ENCODE measurements around the gene DUOX2.
"Not testable (repeated sequence)": the region's sequence is repeated elsewhere in the genome, so short reads cannot be mapped to it uniquely, and the experiment has no call there.

DUOX2 gene

DNA sequence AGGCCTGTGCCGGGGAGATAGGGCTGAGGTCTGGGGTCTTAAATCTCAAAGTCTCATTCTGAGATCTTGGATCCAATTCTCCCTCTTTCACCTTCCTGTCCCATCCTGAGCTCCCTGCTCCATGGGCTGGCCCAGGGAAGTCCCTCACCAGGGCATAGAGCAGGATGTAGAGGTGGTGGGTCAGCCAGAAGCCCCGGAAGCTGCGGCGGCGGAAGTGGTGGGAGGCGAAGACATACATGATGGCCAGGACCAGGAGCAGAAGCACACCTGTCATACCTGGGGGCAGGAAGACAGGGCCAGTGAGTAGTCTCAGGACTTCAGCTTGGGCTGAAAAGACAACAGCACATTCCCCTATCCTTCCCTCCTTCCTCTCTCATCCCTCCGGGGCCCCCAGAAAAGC lies 16.5 kb downstream of the DUOX2 start:
- no peak for DNase-seq

DNA sequence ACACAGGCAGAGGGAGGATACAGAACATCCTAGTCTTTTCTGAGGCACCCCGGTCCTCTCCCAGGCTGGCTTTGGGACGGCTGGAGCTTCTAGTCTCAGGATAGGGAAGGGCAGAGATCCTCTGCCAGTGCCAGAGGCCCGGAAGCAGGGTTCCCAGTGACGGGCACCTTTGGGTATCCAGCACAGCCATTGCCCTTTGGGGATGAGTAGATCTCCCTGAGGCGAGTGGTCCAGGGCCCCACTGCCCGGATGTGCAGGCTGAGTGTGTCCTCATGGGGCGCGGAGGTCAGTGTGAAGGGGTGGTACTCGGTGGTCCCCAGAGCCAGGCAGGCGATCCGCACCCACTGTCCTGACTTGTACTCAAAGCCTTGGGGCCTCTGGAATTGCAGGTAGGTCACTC lies 18.3 kb downstream of the DUOX2 start:
- DNase-seq, result no peak

DNA sequence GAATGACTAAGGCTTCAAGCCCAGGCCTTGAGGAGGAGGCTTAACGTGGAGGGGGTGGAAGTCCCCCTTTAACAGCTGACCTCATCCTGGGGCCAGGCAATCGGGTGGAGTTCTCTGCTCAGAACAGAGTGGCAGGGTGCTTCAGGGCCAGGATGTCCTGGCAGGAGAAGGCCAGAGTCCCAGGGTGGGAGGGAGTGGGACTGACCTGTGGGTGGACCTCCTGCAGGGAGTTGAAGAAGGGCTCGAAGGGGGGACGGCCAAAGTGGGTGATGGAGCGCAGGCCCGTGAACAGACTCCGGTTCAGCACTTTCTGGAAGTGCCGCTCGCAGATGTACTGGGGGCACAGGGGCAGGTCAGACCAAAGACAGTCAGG lies 19.6 kb downstream of the DUOX2 start:
- no peak for DNase-seq

DNA sequence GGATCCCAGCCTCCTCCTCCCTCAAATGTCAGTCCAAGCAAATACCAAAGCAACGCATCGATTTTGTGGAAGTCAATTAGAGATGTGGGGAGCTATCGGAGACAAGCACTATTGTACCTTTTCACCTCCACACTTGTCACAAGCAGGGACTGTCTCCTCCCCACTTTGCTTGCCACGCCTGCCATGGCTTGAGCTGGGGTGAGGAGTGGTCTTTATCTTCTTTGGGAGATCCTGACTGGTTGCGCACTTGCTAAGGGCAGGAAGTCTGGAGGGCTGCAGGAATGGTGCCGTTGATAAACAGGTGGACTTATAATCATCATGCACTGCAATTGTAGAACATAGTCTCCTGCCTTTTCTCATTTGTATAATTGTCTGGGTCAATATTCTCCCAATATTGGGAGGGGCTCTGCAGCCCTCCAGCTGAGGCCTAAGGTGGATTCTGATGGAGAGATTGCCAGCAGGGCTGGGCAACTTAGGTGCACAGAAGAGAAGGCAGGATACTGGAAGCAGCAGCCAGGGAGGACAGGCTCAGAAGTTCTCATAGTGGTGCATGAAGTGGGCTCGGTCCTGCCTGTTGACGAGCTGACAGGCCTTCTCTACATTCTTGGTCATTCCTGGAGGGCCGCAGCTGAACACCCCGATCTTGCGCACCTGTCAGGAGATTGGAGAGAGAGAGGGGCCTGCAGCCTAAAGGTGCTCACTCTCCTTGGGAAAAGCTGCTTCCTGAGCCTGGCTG lies 20.2 kb downstream of the DUOX2 start:
- DNase-seq, result no peak

- no peak for DNase-seq
Measured at GRCh38 chr15:45093013-45093412, 21.0 kb downstream of the DUOX2 start.

DNA sequence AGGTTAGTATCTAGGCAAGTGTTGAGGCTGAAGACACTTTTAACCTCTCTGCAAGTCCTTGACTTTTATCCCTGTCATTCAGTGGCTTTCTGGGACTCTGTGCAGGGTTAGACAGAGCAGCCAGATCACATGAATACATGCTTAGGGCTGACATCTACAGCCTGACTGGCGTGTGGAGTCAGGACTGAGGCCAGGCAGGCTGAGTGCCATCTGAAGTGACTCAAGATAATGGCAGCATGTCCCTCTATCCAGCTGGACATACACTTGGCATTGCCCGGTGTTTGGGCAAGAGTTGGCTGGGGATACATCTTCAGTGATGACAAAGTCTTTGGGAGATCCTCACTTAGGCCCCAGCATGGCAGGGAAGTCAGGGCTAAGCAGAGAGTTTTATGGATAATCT lies 22.4 kb downstream of the DUOX2 start:
- no peak for DNase-seq

GRCh38 chr15:45091161-45091560 lies 22.8 kb downstream of the DUOX2 start:
- no peak for DNase-seq

- DNase-seq, result no peak
Measured at GRCh38 chr15:45089712-45090373, 24.1 kb downstream of the DUOX2 start.

DNA sequence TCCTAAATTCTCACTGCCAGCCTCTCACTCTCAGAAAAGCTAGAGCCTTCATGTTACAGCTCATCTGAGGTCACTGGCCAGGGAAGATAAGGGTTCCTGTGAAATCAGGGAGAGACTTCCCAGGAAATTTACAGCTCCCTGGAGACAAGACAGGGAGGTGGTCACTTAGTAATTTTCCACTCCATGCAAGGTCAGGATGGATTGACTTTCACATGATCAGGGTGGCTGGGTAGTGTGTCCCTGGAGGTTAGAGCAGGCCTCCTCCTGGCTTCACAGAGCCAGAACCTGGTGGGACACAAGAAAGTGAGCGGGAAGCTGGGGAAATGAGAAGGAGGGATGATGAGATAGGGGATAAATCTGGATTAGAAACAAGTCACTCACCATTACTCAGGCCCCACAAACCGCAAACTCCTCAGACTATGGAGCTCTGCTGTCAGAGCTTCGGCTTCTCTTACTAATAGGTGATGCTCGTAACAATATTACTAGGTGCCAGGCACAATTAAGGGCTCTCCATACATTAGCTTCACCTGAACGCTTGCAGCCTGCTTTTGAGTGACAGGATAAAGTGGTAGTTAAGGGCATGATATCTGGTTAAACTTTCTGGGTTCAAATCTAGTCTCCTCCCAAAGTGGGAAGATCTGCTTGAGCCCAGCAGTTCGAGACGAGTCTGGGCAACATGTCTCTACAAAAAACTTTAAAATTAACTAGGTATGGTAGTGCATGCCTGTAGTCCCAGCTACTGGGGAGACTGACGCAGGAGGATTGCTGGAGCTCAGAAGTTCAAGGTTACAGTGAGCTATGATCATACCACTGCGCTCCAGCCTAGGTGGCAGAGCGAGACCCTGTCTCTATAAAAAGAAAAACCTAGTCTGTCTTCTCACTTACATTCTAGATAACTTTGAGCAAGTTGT lies 24.9 kb downstream of the DUOX2 start:
- no peak for DNase-seq

GRCh38 chr15:45087513-45087912 lies 26.5 kb downstream of the DUOX2 start:
- DNase-seq, result no peak

GRCh38 chr15:45084163-45084562 lies 29.8 kb downstream of the DUOX2 start:
- no peak for DNase-seq

DNA sequence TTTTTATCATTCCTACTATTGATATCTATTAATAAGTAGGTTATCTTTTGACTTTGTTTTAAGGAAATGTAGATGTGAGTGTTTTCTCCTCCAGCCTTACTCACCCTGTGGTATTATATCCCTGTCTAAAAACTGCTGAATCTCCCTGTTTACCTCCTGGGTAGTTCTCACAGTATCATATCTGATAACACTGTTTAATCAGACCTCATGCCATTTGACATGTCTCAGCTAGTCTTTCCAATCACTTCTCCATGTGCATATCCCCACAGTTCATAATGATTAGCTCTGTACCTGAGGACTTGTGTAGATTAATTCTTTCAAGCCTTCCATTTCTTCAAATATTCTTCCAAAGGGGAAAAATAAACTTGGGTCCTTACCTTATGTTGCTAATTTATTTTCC lies 30.7 kb downstream of the DUOX2 start:
- DNase-seq, result no peak

GRCh38 chr15:45082412-45082811 lies 31.6 kb downstream of the DUOX2 start:
- DNase-seq, result not testable (repeated sequence)

DNA sequence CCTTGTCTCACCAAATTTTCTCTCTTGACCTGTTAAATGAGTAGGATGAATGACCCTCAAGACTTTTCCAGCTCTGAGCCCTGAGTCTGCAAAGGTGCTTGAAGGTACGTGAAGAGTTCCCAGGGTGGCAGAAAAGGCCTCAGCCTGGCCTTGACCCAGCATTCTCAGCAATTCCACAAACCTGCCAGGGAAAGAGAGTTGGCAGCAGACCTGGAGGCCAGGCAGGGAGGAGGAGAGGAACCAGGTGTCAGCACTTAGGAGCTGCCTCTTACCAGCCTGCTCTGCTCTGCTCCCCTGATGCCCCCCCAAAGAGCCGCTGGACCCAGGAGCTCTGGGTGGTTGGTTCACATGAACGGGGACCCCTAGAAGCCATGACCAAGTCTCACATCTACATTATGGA lies 33.4 kb downstream of the DUOX2 start:
- DNase-seq, result not testable (repeated sequence)

- not testable (repeated sequence) for DNase-seq
Measured at GRCh38 chr15:45079628-45080246, 34.2 kb downstream of the DUOX2 start.

DNA sequence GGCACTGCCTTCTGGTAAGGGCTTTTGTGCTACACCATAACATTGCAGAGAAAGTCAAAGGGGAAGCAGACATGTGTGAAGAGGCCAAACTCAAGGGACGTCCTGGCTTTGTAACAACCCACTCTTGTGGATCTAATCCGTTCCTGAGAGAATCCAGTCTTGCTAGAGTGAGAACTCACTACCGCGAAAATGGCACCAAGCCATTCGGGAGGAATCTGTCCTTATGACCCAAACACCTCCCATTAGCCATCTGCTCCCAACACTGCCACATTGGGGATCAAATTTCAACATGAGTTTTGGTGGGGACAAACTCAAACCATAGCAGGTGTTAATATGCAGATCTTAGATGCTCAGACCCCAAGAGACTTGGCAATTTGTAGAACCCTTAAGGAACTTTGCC lies 34.8 kb downstream of the DUOX2 start:
- not testable (repeated sequence) for DNase-seq

GRCh38 chr15:45077391-45077790 lies 36.6 kb downstream of the DUOX2 start:
- not testable (repeated sequence) for DNase-seq

DNA sequence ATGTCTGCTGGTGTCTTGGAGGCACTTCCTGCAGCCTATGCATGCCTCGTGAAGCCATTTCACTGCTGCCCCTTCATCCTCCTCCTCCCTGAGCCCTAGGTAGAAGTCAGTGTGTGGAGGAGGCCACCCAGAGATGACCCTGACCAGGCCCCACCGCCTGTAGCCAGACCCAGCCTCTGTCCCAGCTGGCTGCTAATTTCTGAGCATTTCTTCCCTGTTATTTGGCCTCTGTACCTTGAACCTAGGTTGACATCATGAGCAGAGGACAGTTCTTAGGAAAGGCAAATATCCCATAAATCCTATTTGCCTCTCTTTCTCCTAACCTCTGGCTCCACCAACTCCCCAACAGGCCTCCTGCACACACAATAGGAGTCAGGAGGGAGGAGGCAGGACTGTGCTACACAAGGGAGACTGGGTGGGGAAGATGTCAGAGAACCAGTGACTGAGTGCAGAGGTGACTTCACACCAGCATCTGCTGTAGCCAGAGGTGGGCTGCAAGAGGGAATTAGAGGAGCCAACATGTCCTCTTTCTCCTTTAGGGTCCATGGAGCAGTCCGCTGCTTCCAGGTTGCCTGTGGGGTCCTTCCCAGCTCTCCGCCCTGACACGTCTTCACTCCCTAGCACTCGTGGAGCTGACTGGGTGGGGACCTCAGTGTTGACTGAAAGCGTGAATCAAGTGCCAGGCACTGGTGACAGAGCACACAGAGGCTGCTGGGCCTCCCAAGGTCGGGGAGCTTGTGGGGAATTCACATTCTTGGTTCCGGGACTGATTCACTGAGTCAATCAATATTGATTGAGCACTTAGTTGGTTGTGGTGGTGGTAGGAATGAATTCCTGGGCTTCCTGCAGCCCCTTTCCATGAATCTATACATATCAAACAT lies 38.3 kb downstream of the DUOX2 start:
- DNase-seq, result not testable (repeated sequence)

GRCh38 chr15:45073602-45074001 lies 40.4 kb downstream of the DUOX2 start:
- not testable (repeated sequence) for DNase-seq

DNA sequence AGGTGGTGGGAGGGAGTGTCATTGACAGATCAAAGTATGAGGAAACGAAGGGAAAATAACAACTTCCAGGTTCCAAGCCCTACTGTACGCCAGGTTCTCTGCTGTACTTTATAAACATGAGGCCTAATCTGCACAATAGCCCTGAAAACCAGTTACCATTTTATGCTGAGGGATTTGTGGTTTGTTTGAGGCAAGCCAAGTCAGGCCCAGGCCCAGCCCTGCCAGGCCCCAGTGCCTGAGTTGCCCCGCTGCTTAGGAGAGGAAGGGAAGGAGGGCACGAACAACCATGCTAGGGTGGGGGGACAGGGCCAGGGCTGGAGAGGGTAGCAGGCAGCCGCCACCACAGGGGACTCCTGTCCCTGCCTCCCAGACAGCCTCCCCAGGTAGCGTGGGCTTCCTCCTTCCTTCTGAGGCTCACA lies 44.0 kb downstream of the DUOX2 start:
- DNase-seq, result not testable (repeated sequence)

- no peak for DNase-seq
Measured at GRCh38 chr15:45064386-45064785, 49.6 kb downstream of the DUOX2 start.

DNA sequence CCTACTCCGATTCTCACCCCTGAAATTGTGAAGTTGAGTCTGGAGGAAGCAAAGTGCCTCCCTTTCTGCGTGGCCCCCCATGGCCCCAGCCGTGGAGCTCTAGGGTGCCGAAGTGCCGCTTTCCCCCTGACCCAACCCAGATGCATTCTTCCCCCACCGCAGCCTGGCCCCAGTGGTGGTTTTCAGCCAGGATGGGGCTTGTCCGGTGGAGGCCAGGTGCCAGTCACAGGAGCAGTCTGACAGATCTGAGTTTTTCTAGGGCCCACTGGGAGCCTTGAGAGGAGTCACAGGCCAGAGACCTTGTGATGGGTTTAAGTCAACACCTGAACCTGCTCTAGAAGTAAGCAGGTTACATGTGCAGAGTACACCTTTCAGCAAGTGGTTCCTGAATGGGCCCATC lies 51.7 kb downstream of the DUOX2 start:
- not testable (repeated sequence) for DNase-seq

All from NCI-H526 treated with DMSO at 0.1 percent for 48 hours (cell line).